DND-41 (cell line): ENCODE data around the gene RNF182.
"Not testable (repeated sequence)": the region's sequence is repeated elsewhere in the genome, so short reads cannot be mapped to it uniquely, and the experiment has no call there.

ENCODE experiments used
- ATAC-seq: fragments of 200-7000 bp; cut with Tn5 transposase; 3 replicates; pipeline ENCODE4 v1.9.1; 2021; ENCODE audit warnings: low read depth; ENCODE audit not compliant: insufficient read depth
- DNase-seq: peaks from one replicate; pipeline ENCODE4 v3.0.0-alpha.2; 2020
- H2AFZ ChIP-seq: 2 replicates; pipeline ENCODE4 v1.6.0; 2012; ENCODE audit warnings: low read depth, low read length
- H3K27ac ChIP-seq: 2 replicates; pipeline ENCODE4 v1.5.1; 2012; ENCODE audit warnings: low read length, inconsistent platforms
- H3K27me3 ChIP-seq: fragments of 200-600 bp; sonication (generic); 2 replicates; pipeline ENCODE4 v1.6.0; 2012; ENCODE audit warnings: low read length, mild to moderate bottlenecking, inconsistent platforms; ENCODE audit not compliant: insufficient read depth, poor library complexity
- H3K36me3 ChIP-seq: 2 replicates; pipeline ENCODE4 v1.5.1; 2012; ENCODE audit warnings: low read length, inconsistent platforms; ENCODE audit not compliant: insufficient read depth
- H3K4me1 ChIP-seq: 2 replicates; pipeline ENCODE4 v1.5.1; 2012; ENCODE audit warnings: mild to moderate bottlenecking, low read length; ENCODE audit not compliant: insufficient read depth
- H3K4me2 ChIP-seq: 2 replicates; pipeline ENCODE4 v1.6.0; 2012; ENCODE audit warnings: mild to moderate bottlenecking, moderate library complexity, low read length, inconsistent platforms; ENCODE audit not compliant: insufficient read depth
- H3K4me3 ChIP-seq, 2 experiments: fragments of 200-600 bp in 1 of 2; shearing (Covaris generic) in 1 of 2; 2 replicates each; pipeline ENCODE4 v1.5.1; 2012 to 2016; ENCODE audit warnings: inconsistent platforms in 2 of 2, low read length in 2 of 2, mild to moderate bottlenecking in 2 of 2, low read depth in 1 of 2, moderate library complexity in 1 of 2
- H3K79me2 ChIP-seq: 2 replicates; pipeline ENCODE4 v1.6.0; 2012; ENCODE audit warnings: low read length, inconsistent platforms; ENCODE audit not compliant: insufficient read depth
- H3K9ac ChIP-seq: 2 replicates; pipeline ENCODE4 v1.6.0; 2012; ENCODE audit warnings: low read depth, mild to moderate bottlenecking, inconsistent platforms, low read length, moderate library complexity
- H3K9me3 ChIP-seq: 2 replicates; pipeline ENCODE4 v1.5.1; 2012; ENCODE audit warnings: low read length, moderate library complexity, mild to moderate bottlenecking, inconsistent platforms; ENCODE audit not compliant: insufficient read depth, severe bottlenecking
- H4K20me1 ChIP-seq: 2 replicates; pipeline ENCODE4 v1.6.0; 2012; ENCODE audit warnings: low read length; ENCODE audit not compliant: insufficient read depth
- EZH2 ChIP-seq: IDR thresholded peaks from 3 replicates; pipeline ENCODE4 v1.6.1; 2012; ENCODE audit warnings: borderline replicate concordance, low read depth, mild to moderate bottlenecking, moderate library complexity, low read length, inconsistent platforms; ENCODE audit not compliant: severe bottlenecking
- TF ChIP-seq, protein P1 (sequence below): IDR thresholded peaks from 2 replicates; pipeline ENCODE4 v1.5.1; 2012; ENCODE audit warnings: borderline replicate concordance, low read length, moderate library complexity, mild to moderate bottlenecking; ENCODE audit not compliant: poor library complexity, severe bottlenecking; ENCODE audit errors: extremely low read depth

The RNF182 gene, protein sequence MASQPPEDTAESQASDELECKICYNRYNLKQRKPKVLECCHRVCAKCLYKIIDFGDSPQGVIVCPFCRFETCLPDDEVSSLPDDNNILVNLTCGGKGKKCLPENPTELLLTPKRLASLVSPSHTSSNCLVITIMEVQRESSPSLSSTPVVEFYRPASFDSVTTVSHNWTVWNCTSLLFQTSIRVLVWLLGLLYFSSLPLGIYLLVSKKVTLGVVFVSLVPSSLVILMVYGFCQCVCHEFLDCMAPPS

DNA sequence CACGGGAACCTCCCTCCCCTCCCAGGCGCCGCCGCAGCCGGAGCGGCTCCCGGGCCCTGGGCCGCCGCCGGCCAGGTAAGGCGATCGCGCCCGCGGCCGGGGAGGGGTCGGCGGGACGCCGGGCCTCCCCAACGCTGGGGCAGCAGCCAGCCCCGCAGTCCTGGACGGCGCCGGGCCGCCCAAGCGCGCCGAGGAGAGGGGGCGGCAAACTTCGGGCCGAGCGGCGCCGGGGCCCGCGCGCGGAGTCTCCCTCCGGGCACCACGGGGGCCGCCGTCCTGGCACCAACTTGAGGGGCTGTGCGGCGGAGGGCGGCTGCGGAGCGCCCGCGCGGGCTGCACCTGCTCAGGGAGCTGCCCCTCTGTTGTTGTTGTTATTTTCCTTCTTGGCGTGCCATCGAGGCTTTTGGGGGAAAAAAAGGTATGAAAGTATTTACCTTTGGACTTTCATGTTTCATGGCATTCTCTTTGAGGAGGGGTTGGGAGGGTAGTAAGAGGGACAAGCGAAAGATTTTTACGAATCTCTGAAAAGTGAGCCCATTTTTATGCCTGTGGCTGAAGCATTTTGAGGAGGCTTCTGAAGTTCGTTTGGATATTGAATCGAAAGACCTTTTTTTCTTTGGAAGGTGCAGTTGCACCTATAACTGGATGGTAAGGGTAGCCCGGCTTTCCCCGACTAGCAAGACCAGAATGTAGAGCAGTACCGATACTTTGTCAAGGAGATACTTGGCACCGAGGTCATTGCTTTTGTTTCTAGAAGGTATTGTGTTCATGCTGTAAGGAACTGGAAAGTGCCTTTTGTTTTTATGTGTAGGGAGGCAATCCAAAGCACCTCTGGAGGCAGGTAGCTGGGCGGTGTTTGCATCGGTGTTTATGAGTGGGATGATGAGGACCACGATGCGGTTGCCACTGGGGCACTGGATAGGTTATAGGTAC is at the start of gene RNF182:
Gene RNF182, plus strand, starts transcription at position 4 of the 933 bp plus-strand sequence. CDS start 52,168 bp downstream, outside the sequence.
- no peaks in the 10 kb centered on the region; the same call in 1 of the 2 replicates for H4K20me1 ChIP-seq
- H3K27me3 ChIP-seq, result peaks cover 64% of the 10 kb centered on the region
- H3K79me2 ChIP-seq, result no peaks in the 10 kb centered on the region
- ATAC-seq (no peak; the same call in 2 of the 3 replicates), DNase-seq (no peak)
- H3K9me3 ChIP-seq, result no peaks in the 10 kb centered on the region
- H3K4me1 ChIP-seq, result peaks cover 4% of the 10 kb centered on the region; the same call in 1 of the 2 replicates
- H2AFZ ChIP-seq, result no peak within 1 kb of the TSS
- H3K4me2 ChIP-seq, result peak within 1 kb of the TSS; percentile 31
- H3K27ac ChIP-seq, result no peak within 1 kb of the TSS
- no peaks in the 10 kb centered on the region for H3K36me3 ChIP-seq
- H3K4me3 ChIP-seq, result no peak within 1 kb of the TSS
- H3K9ac ChIP-seq, result no peak within 1 kb of the TSS
- TF ChIP-seq, protein P1, sequence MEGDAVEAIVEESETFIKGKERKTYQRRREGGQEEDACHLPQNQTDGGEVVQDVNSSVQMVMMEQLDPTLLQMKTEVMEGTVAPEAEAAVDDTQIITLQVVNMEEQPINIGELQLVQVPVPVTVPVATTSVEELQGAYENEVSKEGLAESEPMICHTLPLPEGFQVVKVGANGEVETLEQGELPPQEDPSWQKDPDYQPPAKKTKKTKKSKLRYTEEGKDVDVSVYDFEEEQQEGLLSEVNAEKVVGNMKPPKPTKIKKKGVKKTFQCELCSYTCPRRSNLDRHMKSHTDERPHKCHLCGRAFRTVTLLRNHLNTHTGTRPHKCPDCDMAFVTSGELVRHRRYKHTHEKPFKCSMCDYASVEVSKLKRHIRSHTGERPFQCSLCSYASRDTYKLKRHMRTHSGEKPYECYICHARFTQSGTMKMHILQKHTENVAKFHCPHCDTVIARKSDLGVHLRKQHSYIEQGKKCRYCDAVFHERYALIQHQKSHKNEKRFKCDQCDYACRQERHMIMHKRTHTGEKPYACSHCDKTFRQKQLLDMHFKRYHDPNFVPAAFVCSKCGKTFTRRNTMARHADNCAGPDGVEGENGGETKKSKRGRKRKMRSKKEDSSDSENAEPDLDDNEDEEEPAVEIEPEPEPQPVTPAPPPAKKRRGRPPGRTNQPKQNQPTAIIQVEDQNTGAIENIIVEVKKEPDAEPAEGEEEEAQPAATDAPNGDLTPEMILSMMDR, result no peak
- TF ChIP-seq EZH2, result no peak

DNA sequence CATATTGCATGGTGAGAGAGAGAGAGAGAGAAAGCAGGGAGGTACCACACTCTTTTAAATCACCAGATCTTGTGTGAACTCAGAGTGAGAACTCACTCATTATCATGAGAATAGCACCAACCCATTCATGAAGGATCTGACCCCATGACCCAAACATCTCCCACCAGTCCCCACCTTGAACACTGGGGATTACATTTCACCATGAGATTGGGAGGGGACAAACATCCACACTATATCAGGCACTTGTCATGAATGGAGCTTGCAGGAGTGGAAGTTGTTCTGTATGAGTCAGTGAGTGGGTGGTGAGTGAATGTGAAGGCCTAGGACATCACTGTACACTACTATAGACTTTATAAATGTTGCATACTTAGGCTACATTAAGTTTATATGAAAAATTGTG is 47.7 kb upstream of the RNF182 start:
- H3K27ac ChIP-seq, result no peak overlapping the region
- no peak overlapping the region for H3K4me2 ChIP-seq
- H3K4me3 ChIP-seq, result no peak overlapping the region
- no peaks in the 10 kb centered on the region for H3K79me2 ChIP-seq
- H3K9ac ChIP-seq, result no peak overlapping the region
- no peak for TF ChIP-seq EZH2
- TF ChIP-seq, protein P1, result no peak
- ATAC-seq (no peak), DNase-seq (no peak)
- no peaks in the 10 kb centered on the region for H3K27me3 ChIP-seq
- H3K36me3 ChIP-seq, result no peaks in the 10 kb centered on the region
- no peak overlapping the region for H2AFZ ChIP-seq
- H4K20me1 ChIP-seq, result no peaks in the 10 kb centered on the region
- H3K4me1 ChIP-seq, result no peaks in the 10 kb centered on the region
- no peaks in the 10 kb centered on the region for H3K9me3 ChIP-seq

DNA sequence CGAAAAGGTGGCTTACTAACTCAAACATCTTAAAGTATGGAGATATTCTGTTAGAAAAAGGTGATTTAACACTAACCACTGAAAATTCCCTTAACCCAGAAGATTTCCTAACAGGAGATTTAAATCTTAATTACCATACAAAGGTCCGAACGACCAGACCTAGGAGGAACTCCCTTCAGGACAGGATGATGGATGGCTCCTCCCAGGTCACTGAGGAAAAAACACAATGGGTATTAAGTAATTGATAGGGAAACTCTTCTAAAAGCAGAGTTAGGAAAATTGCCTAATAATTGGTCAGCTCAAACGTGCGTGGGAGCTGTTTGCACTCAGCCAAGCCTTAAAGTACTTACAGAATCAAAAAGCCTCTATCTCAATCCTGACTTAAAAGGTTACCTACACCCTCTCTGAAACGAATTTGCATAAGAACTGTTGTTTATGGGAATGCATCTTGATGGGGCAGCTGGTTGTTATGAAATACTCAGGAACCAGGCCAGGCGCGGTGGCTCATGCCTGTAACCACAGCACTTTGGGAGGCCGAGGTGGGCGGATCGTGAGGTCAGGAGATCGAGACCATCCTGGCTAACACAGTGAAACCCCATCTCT is 44.6 kb upstream of the RNF182 start:
- ATAC-seq, H3K4me2 ChIP-seq, DNase-seq: not testable (repeated sequence)

DNA sequence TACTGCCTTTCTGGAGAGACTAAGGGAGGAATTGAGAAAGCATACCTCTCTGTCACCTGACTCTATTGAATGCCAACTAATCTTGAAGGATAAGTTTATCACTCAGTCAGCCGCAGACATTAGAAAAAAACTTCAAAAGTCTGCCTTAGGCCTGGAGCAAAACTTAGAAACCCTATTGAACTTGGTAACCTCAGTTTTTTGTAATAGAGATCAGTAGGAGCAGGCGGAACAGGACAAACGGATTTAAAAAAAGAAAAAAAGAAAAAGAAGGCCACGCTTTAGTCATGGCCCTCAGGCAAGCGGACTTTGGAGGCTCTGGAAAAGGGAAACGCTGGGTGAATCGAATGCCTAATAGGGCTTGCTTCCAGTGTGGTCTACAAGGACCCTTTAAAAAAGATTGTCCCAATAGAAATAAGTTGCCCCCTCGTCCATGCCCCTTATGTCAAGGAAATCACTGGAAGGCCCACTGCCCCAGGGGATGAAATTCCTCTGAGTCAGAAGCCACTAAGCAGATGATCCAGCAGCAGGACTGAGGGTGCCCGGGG is 43.1 kb upstream of the RNF182 start:
- TF ChIP-seq, protein P1, result no peak
- TF ChIP-seq EZH2, result no peak
- Histone ChIP-seq H3K9me3 (no peaks in the 10 kb centered on the region), H3K4me2 (no peak overlapping the region), H4K20me1 (no peaks in the 10 kb centered on the region), H3K4me3 (no peak overlapping the region), H2AFZ (no peak overlapping the region), H3K79me2 (no peaks in the 10 kb centered on the region), H3K9ac (no peak overlapping the region), H3K27ac (no peak overlapping the region), H3K36me3 (no peaks in the 10 kb centered on the region), H3K4me1 (no peaks in the 10 kb centered on the region), H3K27me3 (no peaks in the 10 kb centered on the region)
- DNase-seq (no peak), ATAC-seq (no peak)

More for the DNA sequence above, 44.6 kb upstream of the RNF182 start:
- not testable (repeated sequence) for H4K20me1 ChIP-seq, H3K27ac ChIP-seq, H3K27me3 ChIP-seq, H3K9ac ChIP-seq, H2AFZ ChIP-seq, H3K4me1 ChIP-seq, H3K4me3 ChIP-seq, H3K9me3 ChIP-seq, H3K36me3 ChIP-seq, H3K79me2 ChIP-seq
